Stomach (tissue), 4 donors: ENCODE measurements around the gene LGI2.

Source experiments
- POLR2A ChIP-seq, 4 donors: fragments of 450-650 bp; IDR thresholded peaks; one replicate each; pipeline ENCODE4 v1.6.1; 2016; ENCODE audit warnings: antibody characterized with exemption in 4 of 4, control low read depth in 2 of 4, mild to moderate bottlenecking in 1 of 4, moderate library complexity in 1 of 4
- POLR2AphosphoS5 ChIP-seq, 3 donors: sonication (generic); formaldehyde crosslinking; IDR thresholded peaks; one replicate each; pipeline ENCODE4 v1.6.1; 2016; ENCODE audit warnings: antibody characterized with exemption in 3 of 3

- TF ChIP-seq POLR2A (IDR thresholded peaks at IDR 0.05) = no peak
- no peak for TF ChIP-seq POLR2AphosphoS5 (IDR thresholded peaks at IDR 0.05)
Measured at GRCh38 chr4:25001509-25001908, 29.2 kb downstream of the LGI2 start.
